Epithelial cell of prostate (primary cell): ENCODE data around the gene GPR176.

Experiments used
- DNase-seq: peaks from one replicate; pipeline ENCODE4 v3.0.0-alpha.2; 2011; ENCODE audit warnings: low read depth, low spot score
- H3K27ac ChIP-seq: fragments of 450-650 bp; 2 replicates; pipeline ENCODE4 v1.5.1; 2017; ENCODE audit warnings: mild to moderate bottlenecking

GPR176 gene

GRCh38 chr15:39756806-39757522 is 163.1 kb downstream of the GPR176 start:
- DNase-seq: no peak
- H3K27ac ChIP-seq: no peak overlapping the region

- no peak overlapping the region for H3K27ac ChIP-seq
These were observed 167.1 kb downstream of the GPR176 start for GRCh38 chr15:39752991-39753390.

GRCh38 chr15:39752246-39752645 is 167.8 kb downstream of the GPR176 start:
- H3K27ac ChIP-seq: no peak overlapping the region
- no peak for DNase-seq

More at GRCh38 chr15:39752991-39753390, 167.1 kb downstream of the GPR176 start:
- no peak for DNase-seq
